GM15510 (cell line): ENCODE results near the gene MEP1B.

ENCODE experiments used
- POLR2A ChIP-seq: IDR thresholded peaks from 3 replicates; pipeline ENCODE4 v1.6.1; 2011; ENCODE audit warnings: borderline replicate concordance; ENCODE audit not compliant: insufficient read length; ENCODE audit errors: extremely low read depth

The MEP1B gene

DNA sequence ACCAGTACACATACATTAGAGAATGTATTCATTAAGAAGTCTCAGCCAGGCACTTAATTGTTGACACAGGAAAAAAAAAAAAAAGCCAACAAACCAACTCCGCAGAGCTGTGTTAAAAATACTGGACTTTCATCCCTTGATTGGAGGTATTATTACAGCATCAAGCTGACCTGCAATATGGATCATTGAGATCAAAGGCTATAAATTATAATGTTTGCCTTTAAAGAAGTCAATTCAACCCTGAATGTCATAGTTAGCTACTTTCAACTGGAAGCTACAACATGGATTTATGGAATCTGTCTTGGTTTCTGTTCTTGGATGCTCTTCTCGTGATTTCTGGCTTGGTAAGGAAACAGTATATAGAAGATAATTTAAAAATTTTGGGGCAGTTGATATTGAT lies at the start of gene MEP1B:
MEP1B (plus strand) TSS at position 250 of the 400 bp plus-strand sequence; CDS start at position 282, 32 bp downstream.
- TF ChIP-seq POLR2A = no peak

DNA sequence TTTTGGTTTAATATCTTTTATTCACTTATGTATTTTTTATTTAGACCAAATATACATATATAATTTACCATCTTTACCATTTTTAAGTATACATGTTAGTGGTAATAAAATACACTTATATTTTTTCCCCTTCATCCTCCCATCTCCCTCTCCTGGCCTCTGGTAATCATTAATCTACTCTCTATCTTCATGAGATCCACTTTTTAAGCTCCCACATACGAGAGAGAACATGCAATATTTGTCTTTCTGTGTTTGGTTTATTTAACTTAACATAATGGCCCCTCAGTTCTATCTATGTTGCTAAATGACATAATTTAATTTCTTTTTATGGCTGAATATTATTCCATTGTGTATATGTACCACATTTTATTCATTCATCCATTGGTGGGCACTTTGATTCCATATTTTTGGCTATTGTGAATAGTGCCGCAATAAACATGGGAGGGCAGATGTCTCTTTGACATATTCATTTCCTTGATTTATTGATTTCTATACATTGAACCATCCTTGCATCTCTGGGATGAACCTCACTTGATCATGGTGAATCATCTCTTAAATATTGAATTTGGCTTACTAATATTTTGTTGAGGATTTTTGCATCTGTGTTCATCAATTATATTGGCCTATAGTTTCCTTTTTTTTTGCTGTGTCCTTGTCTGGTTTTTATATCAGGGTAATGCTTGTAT lies 41.5 kb upstream of the MEP1B start:
- TF ChIP-seq POLR2A = no peak

DNA sequence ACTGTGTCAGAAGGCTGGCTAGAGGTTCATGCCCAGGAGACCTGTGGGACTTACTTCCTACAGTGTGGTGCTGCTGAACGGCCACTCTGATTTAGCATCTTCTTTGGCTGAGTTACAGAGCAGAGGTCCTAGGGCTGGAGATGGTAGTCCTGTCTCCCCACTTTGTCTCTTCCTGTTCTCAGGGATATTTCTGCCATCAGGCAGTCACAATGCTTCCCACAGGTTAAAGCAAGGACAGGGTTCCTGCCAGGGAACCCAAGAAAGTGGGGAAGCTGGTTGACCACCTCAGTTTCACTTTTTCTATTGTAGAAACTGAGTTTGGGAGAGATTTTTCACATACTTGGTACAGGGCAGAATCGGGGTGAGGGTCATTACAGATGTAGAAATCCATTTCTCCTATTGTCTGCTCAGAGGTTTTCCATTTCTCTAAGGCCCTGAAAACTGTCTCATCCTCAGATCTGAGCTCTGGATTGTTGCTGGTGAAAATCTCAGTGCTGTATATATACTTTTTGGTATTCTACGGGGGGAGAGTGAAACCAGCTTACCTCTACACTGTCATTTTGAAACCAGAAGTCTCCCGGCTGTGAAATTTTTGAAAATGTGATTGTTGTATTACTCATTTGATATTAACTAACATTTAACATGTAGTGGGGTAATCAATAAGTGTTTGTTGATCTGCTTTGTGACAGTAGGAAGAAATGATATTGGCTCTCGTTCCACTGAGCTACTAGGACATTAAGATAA lies 37.0 kb upstream of the MEP1B start:
- no peak for TF ChIP-seq POLR2A

DNA sequence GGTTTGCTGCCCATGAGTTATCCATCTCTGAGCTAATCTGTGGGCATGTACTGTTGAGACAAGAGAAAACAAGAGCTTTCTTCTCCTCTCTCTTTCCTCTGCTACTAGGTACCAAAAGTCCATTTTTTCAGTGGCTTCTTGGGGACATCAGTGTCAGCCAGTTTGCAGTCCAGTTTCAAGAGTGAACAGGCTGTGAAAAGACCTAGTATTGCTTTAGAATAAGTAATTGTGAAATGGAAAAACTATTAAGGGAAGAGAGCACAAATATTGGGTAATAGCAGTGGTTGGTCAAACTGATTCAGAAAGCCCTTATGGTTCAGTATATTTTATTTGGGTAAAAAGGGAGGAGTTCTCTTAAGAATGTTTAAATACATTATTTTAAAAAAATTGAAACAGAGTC lies 33.0 kb upstream of the MEP1B start:
- no peak for TF ChIP-seq POLR2A

DNA sequence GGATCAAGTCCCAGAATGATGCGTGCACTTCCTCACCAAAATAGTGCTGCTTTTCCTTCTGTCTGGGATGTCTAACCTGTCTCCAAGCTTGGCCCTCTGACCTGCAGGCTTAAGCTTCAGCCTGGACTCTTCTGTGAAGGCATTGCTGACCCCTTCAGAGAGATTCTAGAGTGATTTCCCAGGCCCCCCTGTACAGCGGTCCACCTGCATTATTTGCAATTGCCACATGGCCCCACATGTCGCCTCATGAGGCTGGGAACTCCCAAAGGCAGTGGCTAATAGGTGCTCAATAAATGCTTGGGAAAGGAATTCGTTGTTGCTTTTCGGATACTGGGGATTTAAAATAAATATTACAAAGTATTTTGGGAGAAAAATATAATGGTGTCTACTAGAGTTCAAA lies 32.3 kb upstream of the MEP1B start:
- TF ChIP-seq POLR2A = no peak

DNA sequence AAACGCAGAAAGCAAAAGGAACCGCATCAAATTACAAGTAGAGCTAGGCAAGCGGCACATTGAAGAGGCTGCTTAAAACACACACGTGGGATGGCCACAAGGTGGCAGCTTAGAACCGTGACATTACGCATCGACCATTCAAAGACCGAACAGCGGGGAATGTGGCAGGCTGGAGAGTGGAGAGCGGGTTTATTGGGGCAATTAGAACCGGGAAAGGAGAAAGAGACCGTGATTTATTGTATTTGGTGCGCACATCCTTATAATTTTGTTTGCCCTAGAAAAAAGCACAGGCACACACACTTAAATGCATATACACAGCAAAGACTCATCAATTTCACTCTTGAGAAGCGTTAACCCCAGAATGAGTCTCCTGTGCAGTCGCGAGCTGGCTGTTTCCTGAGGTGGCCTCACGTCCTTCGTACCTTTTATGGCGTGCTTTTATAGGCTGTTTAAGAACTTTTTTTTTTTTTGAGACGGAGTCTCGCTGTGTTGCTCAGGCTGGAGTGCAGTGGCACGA lies 31.7 kb upstream of the MEP1B start:
- TF ChIP-seq POLR2A = no peak

DNA sequence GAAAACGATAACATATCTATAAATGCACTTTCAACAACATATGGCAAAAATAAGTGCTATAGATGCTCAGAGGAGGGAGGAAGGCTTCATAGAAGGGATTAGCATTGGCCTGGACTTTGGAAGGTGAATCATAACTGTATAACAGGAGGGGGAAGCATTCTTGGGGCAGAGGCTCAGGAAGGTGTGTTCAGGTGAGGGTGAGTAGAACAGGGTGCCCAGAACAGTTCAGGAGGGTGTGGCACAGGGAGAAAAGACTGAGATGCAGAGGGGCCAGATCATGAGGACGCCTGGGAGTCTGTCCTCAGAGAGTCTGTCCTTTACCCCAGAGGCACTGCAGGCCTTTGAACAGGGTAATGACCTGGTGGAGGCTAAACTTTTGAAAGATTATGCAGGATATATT lies 29.3 kb upstream of the MEP1B start:
- no peak for TF ChIP-seq POLR2A

DNA sequence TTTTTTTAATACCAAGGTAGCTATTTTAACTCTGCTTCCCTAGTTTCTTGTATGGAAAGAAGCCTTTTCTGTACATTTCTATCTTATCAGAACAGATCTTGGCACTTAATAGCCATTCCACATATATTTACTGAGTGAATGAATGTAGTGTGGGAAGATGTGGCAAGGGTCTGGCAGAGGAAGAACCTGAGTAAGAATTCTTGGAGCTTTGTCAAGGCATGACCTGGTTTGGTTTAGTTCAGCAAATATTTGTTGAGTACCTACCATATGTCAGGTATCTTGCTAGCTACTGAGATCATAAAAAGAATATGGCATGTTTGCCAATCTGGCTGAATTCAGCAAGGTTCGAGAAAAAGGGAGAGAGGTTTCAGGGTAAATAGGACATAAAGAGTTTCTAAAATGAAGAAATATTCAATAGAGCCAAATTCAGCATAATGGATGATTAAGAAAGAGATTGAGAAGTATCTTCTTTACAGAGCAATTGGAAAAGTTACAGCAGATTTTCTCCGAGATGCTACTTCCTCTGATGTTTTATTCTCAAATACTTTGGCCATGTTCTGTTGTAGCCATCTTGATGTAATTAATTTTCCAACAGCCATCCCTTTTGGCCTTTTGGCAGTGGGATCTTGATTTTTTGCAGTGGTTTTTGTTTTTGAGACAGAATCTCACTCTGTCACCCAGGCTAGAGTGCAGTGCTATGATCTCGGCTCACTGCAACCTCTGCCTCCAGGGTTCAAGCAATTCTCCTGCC lies 21.7 kb upstream of the MEP1B start:
- TF ChIP-seq POLR2A = no peak

DNA sequence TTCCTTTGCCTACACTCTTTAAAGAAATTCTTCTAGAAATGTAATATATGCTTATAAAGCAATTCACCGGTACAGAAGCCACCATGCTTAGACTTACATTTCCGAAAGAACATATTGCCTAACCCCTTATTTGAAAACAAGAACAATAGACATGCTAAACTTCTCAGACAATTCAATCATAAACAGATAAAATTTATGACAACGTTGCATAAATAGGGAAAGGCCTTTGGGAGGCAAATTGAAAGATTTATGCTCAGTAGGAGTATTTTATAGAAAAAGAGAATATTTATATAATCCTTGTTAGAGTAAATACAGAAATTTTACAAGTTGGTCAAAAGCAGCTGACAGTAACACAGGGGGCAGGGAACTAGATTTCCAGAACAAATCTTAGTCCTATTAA lies 16.2 kb upstream of the MEP1B start:
- no peak for TF ChIP-seq POLR2A

DNA sequence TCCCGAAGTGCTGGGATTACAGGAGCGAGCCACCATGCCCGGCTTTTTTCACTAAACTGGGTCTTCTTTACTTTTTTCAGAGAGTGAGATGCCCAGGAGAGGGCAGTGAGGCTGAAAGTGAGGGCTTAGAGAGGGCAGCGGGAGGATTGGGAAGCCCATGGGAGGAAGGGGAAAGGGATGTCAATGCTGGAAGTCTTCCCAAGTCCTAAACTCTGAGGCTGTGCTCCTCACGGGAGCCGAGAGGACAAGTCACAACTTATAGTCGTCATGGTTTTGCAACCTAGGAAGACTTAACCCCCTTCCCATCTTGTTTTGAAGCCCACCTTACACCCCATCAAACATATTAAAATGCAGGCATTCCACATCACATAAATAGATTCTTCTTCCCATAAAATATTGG lies 15.1 kb upstream of the MEP1B start:
- no peak for TF ChIP-seq POLR2A

DNA sequence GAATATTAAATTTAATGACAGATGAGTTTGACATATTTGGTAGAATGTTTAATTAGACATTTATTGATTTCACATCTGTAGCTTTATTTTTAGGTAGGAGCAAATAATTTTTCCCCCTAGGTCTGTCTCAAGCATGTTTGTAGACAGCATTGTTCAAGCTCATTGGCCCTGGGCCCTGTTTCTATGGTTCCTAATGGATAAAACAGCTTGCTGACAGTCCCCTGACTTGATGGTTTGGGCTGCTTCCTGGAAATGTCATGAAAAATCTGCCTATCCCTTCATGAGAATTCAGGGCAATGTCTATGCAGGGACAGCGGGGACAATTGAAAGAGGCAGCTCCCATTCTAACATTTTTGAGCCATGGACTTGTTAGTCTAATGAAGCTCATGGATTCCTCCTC lies 14.6 kb upstream of the MEP1B start:
- no peak for TF ChIP-seq POLR2A

DNA sequence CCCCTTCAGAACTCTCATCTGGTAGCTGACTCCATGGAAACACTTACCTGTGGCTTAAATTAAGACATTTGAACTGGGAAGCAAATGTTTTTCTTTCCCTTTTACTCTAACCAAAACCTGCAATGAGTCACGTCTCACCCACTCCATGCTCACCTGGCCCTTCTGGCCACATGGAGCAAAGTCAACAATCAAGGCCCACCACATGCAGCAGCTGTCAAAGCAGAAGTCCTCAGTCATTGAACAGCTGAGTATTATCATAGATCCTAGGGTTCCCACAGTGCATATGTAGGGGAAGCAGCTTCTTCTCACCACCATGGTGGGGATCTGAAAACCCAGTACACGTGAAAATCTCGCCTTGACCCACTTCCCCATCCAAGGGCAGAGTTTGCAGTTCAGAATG lies 12.3 kb upstream of the MEP1B start:
- TF ChIP-seq POLR2A = no peak

DNA sequence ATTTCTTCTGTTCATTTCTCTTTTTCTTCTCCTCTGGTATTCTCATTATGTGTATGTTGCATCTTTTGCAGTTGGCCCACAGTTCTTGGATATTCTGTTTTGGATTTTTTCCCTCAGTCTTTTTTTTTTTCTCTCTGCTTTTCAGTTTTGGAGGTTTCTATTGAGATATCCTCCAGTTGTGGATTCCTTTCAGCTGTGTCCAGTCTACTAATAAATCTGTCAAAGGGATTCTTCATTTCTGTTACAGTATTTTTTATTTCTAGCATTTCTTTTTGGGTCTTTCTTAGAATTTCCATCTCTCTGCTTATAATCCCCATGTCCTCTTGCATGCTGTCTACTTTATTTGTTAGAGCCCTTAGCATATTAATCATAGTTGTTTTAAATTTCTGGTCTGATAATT lies 6.3 kb upstream of the MEP1B start:
- no peak for TF ChIP-seq POLR2A

DNA sequence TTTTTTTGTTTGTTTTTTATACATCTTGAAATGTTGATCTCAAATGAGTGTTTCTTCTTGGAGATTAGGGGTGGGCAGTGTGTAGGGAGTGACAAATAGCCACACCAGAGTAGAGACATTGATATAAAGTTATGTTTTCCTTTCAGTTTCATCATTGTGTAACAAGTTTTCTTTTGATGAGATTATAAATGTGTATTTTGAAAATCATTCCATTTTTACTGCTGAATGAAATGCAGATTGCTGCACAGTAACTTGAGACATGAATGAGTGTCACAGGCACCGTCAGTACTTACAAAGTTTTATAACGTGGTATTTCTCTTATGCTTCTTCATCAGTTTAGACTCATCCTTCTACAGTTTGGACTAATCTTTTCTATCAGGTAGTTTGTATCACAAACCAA lies 370 bp downstream of the MEP1B start:
- TF ChIP-seq POLR2A = no peak

DNA sequence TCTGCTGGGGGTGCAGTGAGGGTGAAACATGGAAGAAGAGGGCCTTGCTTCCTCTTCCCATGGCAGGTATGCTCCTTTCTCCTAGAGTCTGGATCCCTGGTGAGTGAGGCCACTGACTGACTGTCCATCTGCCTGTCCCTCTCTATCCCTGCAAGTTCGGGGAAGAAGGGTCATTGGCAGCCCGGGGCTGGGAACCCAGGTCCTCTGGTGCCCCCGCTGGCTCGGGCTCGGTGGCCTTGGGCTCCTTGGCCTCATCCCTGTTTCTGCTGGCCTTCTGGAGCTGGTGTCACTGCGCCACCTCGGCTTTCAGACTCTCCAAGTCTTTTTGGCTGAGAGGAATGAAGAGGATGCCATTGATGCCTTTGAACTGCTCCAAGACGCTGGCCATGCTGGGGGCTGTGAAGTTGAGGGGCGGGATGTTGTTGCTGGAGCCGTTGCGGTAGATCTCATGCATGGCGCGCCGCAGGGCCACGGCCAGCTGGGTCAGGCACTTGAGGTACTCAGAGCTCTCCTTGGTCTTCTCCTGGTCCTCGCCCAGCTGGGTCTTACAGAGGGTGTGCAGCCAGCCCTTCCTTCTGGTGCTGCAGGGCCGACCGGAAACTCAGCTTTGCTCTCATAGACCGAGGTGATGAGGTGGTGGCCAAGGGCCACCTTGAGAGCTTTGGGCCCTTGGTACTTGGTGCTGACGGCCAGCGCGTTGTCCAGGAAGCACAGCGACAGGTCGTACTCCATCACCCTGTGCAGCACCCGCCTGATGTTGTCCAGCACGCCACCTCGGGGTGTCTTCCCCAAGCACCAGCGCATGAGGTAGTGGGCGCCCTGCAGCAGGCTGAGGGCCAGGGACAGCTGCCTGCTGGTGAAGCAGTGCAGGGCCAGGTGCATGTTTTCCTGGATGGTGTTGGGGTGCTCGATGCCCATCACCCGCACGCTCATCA lies 6.3 kb downstream of the MEP1B start:
- no peak for TF ChIP-seq POLR2A

DNA sequence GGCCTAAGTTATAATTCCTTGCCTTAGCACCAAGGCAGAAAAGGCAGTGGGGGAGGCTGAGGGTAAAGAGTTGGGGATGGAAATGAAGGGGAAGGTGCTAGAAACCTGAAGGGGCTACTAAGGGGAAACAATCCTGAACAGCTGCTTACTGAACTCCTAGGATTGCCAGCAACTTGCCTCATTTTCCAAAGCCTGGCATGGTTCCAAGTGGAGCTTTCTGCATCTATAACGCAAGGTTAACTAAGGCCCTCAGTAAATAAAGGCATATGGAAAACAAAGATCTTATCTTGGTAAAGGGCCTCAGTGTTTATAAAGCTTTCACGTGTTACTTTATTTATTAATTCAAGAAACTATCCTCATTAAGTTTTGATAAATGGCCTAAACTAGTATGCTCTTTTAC lies 10.9 kb downstream of the MEP1B start:
- no peak for TF ChIP-seq POLR2A
